ENCODE results near the gene DPYD.

Gene DPYD

GRCh38 chr1:97332716-97333115, 588.1 kb downstream of the DPYD start:
- FAIRE-seq (no peak), DNase-seq (ENCODE audit: insufficient read length, low spot score) (no peak)

GRCh38 chr1:97331165-97331564, 589.7 kb downstream of the DPYD start:
- FAIRE-seq = no peak

GRCh38 chr1:97314685-97315084, 606.1 kb downstream of the DPYD start:
- no peak for FAIRE-seq
- no peak for DNase-seq (ENCODE audit: insufficient read length, low spot score)

More at GRCh38 chr1:97331165-97331564, 589.7 kb downstream of the DPYD start:
- DNase-seq (ENCODE audit: insufficient read length, low spot score) = no peak

GRCh38 chr1:97308131-97308530, 612.7 kb downstream of the DPYD start:
- no peak for FAIRE-seq
- DNase-seq (ENCODE audit: insufficient read length, low spot score) = no peak

GRCh38 chr1:97307568-97307967, 613.3 kb downstream of the DPYD start:
- DNase-seq (ENCODE audit: insufficient read length, low spot score) = no peak
- FAIRE-seq = no peak

GRCh38 chr1:97307151-97307550, 613.7 kb downstream of the DPYD start:
- no peak for DNase-seq (ENCODE audit: insufficient read length, low spot score)
- FAIRE-seq = no peak

- FAIRE-seq (no peak), DNase-seq (ENCODE audit: insufficient read length, low spot score) (no peak)
Measured at GRCh38 chr1:97306504-97306903, 614.3 kb downstream of the DPYD start.

GRCh38 chr1:97304366-97304765, 616.5 kb downstream of the DPYD start:
- no peak for DNase-seq (ENCODE audit: insufficient read length, low spot score)
- FAIRE-seq = no peak

GRCh38 chr1:97298966-97299365, 621.9 kb downstream of the DPYD start:
- no peak for DNase-seq (ENCODE audit: insufficient read length, low spot score)
- no peak for FAIRE-seq

- FAIRE-seq = no peak
Measured at GRCh38 chr1:97297611-97298010, 623.2 kb downstream of the DPYD start.

GRCh38 chr1:97281962-97282361, 638.9 kb downstream of the DPYD start:
- no peak for FAIRE-seq

More at GRCh38 chr1:97297611-97298010, 623.2 kb downstream of the DPYD start:
- DNase-seq (ENCODE audit: insufficient read length, low spot score) = no peak

GRCh38 chr1:97277891-97278654, 642.8 kb downstream of the DPYD start:
- DNase-seq (ENCODE audit: insufficient read length, low spot score) (no peak), FAIRE-seq (no peak)

More at GRCh38 chr1:97281962-97282361, 638.9 kb downstream of the DPYD start:
- no peak for DNase-seq (ENCODE audit: insufficient read length, low spot score)

GRCh38 chr1:97271916-97272788, 648.7 kb downstream of the DPYD start:
- no peak for DNase-seq (ENCODE audit: insufficient read length, low spot score)
- no peak for FAIRE-seq

GRCh38 chr1:97270508-97271307, 650.1 kb downstream of the DPYD start:
- FAIRE-seq = no peak
- no peak for DNase-seq (ENCODE audit: insufficient read length, low spot score)

GRCh38 chr1:97265630-97266029, 655.2 kb downstream of the DPYD start:
- FAIRE-seq (no peak), DNase-seq (ENCODE audit: insufficient read length, low spot score) (no peak)

- no peak for FAIRE-seq
Measured at GRCh38 chr1:97262842-97263241, 658.0 kb downstream of the DPYD start.

GRCh38 chr1:97258597-97258996, 662.2 kb downstream of the DPYD start:
- DNase-seq (ENCODE audit: insufficient read length, low spot score) (no peak), FAIRE-seq (no peak)

More at GRCh38 chr1:97262842-97263241, 658.0 kb downstream of the DPYD start:
- no peak for DNase-seq (ENCODE audit: insufficient read length, low spot score)

GRCh38 chr1:97254731-97255463, 665.9 kb downstream of the DPYD start:
- DNase-seq (ENCODE audit: insufficient read length, low spot score) (no peak), FAIRE-seq (no peak)

- no peak for DNase-seq (ENCODE audit: insufficient read length, low spot score)
Measured at GRCh38 chr1:97252925-97253324, 667.9 kb downstream of the DPYD start.

GRCh38 chr1:97252076-97252475, 668.8 kb downstream of the DPYD start:
- no peak for FAIRE-seq
- no peak for DNase-seq (ENCODE audit: insufficient read length, low spot score)

More at GRCh38 chr1:97252925-97253324, 667.9 kb downstream of the DPYD start:
- FAIRE-seq = no peak

All from HTR-8/SVneo (cell line).